Measurements from ENCODE around the gene MRPL47. TPM values are rescaled to one million over a fixed set of nuclear protein-coding genes. Genes with fewer than 3 reads are reported as not detected.
A peak's percentile ranks its signal among the peaks of the same experiment; 100 is the strongest.

The MRPL47 gene
- total and polyA plus RNA-seq, 2 of the 13 experiments (the other 11 are each of a cell fraction or from before 2014, with no cell fraction given), result 36.1 to 83.8 TPM

- TF ChIP-seq NFIB (CRISPR knock-in tag; IDR thresholded peaks at IDR 0.05; ENCODE audit: borderline replicate concordance) (no peak), CREB3 (CRISPR knock-in tag; IDR thresholded peaks at IDR 0.05) (no peak), SSRP1 (CRISPR knock-in tag; IDR thresholded peaks at IDR 0.05) (no peak), HOXA5 (CRISPR knock-in tag; IDR thresholded peaks at IDR 0.05) (no peak), RBM22 (optimal IDR thresholded peaks at IDR 0.05; ENCODE audit: low read length) (no peak), ZNF292 (CRISPR knock-in tag; IDR thresholded peaks at IDR 0.05; ENCODE audit: borderline replicate concordance, low read depth) (peak; percentile 29; the same call in 1 of the 2 replicates), PBX2 (CRISPR knock-in tag; IDR thresholded peaks at IDR 0.05) (no peak), REST (IDR thresholded peaks at IDR 0.05; ENCODE audit: borderline replicate concordance in 1 of 2, low read depth in 1 of 2, low read length in 2 of 2) (peak in 1 of 2 experiments; percentile 25; a peak in 1 of 4 replicates), TOE1 (CRISPR knock-in tag; IDR thresholded peaks at IDR 0.05) (no peak), RORA (CRISPR knock-in tag; IDR thresholded peaks at IDR 0.05) (no peak), ZNF629 (CRISPR knock-in tag; conservative IDR thresholded peaks at IDR 0.05) (no peak), MTERF4 (CRISPR knock-in tag; IDR thresholded peaks at IDR 0.05) (no peak), KLF13 (CRISPR knock-in tag; IDR thresholded peaks at IDR 0.05) (no peak), ESRRA (CRISPR knock-in tag; IDR thresholded peaks at IDR 0.05; ENCODE audit: low read depth) (no peak)
- TF ChIP-seq, protein P1, sequence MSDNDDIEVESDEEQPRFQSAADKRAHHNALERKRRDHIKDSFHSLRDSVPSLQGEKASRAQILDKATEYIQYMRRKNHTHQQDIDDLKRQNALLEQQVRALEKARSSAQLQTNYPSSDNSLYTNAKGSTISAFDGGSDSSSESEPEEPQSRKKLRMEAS (IDR thresholded peaks at IDR 0.05), result peak; percentile 80
- TF ChIP-seq, protein P2, sequence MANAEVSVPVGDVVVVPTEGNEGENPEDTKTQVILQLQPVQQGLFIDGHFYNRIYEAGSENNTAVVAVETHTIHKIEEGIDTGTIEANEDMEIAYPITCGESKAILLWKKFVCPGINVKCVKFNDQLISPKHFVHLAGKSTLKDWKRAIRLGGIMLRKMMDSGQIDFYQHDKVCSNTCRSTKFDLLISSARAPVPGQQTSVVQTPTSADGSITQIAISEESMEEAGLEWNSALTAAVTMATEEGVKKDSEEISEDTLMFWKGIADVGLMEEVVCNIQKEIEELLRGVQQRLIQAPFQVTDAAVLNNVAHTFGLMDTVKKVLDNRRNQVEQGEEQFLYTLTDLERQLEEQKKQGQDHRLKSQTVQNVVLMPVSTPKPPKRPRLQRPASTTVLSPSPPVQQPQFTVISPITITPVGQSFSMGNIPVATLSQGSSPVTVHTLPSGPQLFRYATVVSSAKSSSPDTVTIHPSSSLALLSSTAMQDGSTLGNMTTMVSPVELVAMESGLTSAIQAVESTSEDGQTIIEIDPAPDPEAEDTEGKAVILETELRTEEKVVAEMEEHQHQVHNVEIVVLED (CRISPR knock-in tag; IDR thresholded peaks at IDR 0.05; ENCODE audit: borderline replicate concordance), result 0 out of 2 replicates have a peak, but pooled peaks have one; percentile 31
- TF ChIP-seq, protein P3, sequence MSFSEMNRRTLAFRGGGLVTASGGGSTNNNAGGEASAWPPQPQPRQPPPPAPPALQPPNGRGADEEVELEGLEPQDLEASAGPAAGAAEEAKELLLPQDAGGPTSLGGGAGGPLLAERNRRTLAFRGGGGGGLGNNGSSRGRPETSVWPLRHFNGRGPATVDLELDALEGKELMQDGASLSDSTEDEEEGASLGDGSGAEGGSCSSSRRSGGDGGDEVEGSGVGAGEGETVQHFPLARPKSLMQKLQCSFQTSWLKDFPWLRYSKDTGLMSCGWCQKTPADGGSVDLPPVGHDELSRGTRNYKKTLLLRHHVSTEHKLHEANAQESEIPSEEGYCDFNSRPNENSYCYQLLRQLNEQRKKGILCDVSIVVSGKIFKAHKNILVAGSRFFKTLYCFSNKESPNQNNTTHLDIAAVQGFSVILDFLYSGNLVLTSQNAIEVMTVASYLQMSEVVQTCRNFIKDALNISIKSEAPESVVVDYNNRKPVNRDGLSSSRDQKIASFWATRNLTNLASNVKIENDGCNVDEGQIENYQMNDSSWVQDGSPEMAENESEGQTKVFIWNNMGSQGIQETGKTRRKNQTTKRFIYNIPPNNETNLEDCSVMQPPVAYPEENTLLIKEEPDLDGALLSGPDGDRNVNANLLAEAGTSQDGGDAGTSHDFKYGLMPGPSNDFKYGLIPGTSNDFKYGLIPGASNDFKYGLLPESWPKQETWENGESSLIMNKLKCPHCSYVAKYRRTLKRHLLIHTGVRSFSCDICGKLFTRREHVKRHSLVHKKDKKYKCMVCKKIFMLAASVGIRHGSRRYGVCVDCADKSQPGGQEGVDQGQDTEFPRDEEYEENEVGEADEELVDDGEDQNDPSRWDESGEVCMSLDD (CRISPR knock-in tag; IDR thresholded peaks at IDR 0.05; ENCODE audit: borderline replicate concordance), result peak; percentile 45; the same call in 1 of the 2 replicates
These were observed 48.1 kb upstream of the MRPL47 start, which contains the start of gene USP13 (continued) for GRCh38 chr3:179652447-179653095.
